Measurements from ENCODE around the gene SLC15A3. TPM values are rescaled to one million over a fixed set of nuclear protein-coding genes. Genes with fewer than 3 reads are reported as not detected.

SLC15A3 gene
- total and polyA plus RNA-seq, 4 donors, result 9.0 to 20.9 (median 16.3) TPM

GRCh38 chr11:60916669-60917206 is 35.2 kb downstream of the SLC15A3 start:
- TF ChIP-seq FOXA2 (IDR thresholded peaks at IDR 0.05) (no peak), GABPA (IDR thresholded peaks at IDR 0.05 in 1 of 2, conservative IDR thresholded peaks at IDR 0.05 in 1 of 2) (no peak), HNF4A (conservative IDR thresholded peaks at IDR 0.05) (no peak), JUND (IDR thresholded peaks at IDR 0.05) (no peak), MAX (IDR thresholded peaks at IDR 0.05) (no peak), EGR1 (IDR thresholded peaks at IDR 0.05; ENCODE audit: low read depth in 2 of 2) (no peak), YY1 (IDR thresholded peaks at IDR 0.05) (no peak), HNF4G (IDR thresholded peaks at IDR 0.05) (no peak), FOXA1 (IDR thresholded peaks at IDR 0.05) (no peak), TAF1 (conservative IDR thresholded peaks at IDR 0.05) (no peak), RAD21 (IDR thresholded peaks at IDR 0.05) (no peak), SP1 (IDR thresholded peaks at IDR 0.05) (no peak), RXRA (IDR thresholded peaks at IDR 0.05) (no peak)
- TF ChIP-seq, protein P1, sequence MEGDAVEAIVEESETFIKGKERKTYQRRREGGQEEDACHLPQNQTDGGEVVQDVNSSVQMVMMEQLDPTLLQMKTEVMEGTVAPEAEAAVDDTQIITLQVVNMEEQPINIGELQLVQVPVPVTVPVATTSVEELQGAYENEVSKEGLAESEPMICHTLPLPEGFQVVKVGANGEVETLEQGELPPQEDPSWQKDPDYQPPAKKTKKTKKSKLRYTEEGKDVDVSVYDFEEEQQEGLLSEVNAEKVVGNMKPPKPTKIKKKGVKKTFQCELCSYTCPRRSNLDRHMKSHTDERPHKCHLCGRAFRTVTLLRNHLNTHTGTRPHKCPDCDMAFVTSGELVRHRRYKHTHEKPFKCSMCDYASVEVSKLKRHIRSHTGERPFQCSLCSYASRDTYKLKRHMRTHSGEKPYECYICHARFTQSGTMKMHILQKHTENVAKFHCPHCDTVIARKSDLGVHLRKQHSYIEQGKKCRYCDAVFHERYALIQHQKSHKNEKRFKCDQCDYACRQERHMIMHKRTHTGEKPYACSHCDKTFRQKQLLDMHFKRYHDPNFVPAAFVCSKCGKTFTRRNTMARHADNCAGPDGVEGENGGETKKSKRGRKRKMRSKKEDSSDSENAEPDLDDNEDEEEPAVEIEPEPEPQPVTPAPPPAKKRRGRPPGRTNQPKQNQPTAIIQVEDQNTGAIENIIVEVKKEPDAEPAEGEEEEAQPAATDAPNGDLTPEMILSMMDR (IDR thresholded peaks at IDR 0.05; ENCODE audit: low read depth, low read length, missing input control), result no peak
- TF ChIP-seq, protein P2, sequence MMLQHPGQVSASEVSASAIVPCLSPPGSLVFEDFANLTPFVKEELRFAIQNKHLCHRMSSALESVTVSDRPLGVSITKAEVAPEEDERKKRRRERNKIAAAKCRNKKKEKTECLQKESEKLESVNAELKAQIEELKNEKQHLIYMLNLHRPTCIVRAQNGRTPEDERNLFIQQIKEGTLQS (IDR thresholded peaks at IDR 0.05), result no peak
- TF ChIP-seq, protein P3, sequence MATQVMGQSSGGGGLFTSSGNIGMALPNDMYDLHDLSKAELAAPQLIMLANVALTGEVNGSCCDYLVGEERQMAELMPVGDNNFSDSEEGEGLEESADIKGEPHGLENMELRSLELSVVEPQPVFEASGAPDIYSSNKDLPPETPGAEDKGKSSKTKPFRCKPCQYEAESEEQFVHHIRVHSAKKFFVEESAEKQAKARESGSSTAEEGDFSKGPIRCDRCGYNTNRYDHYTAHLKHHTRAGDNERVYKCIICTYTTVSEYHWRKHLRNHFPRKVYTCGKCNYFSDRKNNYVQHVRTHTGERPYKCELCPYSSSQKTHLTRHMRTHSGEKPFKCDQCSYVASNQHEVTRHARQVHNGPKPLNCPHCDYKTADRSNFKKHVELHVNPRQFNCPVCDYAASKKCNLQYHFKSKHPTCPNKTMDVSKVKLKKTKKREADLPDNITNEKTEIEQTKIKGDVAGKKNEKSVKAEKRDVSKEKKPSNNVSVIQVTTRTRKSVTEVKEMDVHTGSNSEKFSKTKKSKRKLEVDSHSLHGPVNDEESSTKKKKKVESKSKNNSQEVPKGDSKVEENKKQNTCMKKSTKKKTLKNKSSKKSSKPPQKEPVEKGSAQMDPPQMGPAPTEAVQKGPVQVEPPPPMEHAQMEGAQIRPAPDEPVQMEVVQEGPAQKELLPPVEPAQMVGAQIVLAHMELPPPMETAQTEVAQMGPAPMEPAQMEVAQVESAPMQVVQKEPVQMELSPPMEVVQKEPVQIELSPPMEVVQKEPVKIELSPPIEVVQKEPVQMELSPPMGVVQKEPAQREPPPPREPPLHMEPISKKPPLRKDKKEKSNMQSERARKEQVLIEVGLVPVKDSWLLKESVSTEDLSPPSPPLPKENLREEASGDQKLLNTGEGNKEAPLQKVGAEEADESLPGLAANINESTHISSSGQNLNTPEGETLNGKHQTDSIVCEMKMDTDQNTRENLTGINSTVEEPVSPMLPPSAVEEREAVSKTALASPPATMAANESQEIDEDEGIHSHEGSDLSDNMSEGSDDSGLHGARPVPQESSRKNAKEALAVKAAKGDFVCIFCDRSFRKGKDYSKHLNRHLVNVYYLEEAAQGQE (IDR thresholded peaks at IDR 0.05), result no peak
- peaks cover 7 to 20% (median 16%) of the 10 kb centered on the region in 4 donors for H3K36me3 ChIP-seq (ENCODE audit: control insufficient read depth in 4 of 4, insufficient read depth in 3 of 4, low read depth in 1 of 4, low read length in 3 of 4)
- no peaks in the 10 kb centered on the region for H3K9me3 ChIP-seq (ENCODE audit: control insufficient read depth in 4 of 4, low read length in 3 of 4)
- no peak overlapping the region for H3K4me3 ChIP-seq (ENCODE audit: low read depth in 1 of 3, low read length in 3 of 3)
- H3K27ac ChIP-seq (ENCODE audit: low read depth in 1 of 2, low read length in 2 of 2), result no peak overlapping the region
- no peak overlapping the region for H3K9ac ChIP-seq (ENCODE audit: low read depth in 1 of 2, low read length in 2 of 2)
- peaks cover 6 to 23% (median 12%) of the 10 kb centered on the region in 4 donors for H3K4me1 ChIP-seq (ENCODE audit: control insufficient read depth in 4 of 4, insufficient read depth in 4 of 4, low read length in 3 of 4)
- DNase-seq (ENCODE audit: low spot score), result no peak
- WGBS, result 86% methylated on average over 3 of the region's 3 CpGs
- no peaks in the 10 kb centered on the region for H3K27me3 ChIP-seq (ENCODE audit: control insufficient read depth in 4 of 4, insufficient read depth in 4 of 4, low read length in 3 of 4)

GRCh38 chr11:60915248-60915914 is 36.6 kb downstream of the SLC15A3 start:
- Histone ChIP-seq H3K9ac (ENCODE audit: low read depth in 1 of 2, low read length in 2 of 2) (peak overlapping the region in 1 of 2 donors; percentile 30), H3K36me3 (ENCODE audit: control insufficient read depth in 4 of 4, insufficient read depth in 3 of 4, low read depth in 1 of 4, low read length in 3 of 4) (peaks cover 1 to 7% (median 6%) of the 10 kb centered on the region in 4 donors), H3K4me3 (ENCODE audit: low read depth in 1 of 3, low read length in 3 of 3) (peak overlapping the region in 2 of 3 donors; percentile 64 to 77), H3K9me3 (ENCODE audit: control insufficient read depth in 4 of 4, low read length in 3 of 4) (no peaks in the 10 kb centered on the region), H3K27ac (ENCODE audit: low read depth in 1 of 2, low read length in 2 of 2) (no peak overlapping the region), H3K4me1 (ENCODE audit: control insufficient read depth in 4 of 4, insufficient read depth in 4 of 4, low read length in 3 of 4) (peaks cover 6 to 23% (median 14%) of the 10 kb centered on the region in 4 donors), H3K27me3 (ENCODE audit: control insufficient read depth in 4 of 4, insufficient read depth in 4 of 4, low read length in 3 of 4) (no peaks in the 10 kb centered on the region)
- DNase-seq (ENCODE audit: low spot score), result no peak
- TF ChIP-seq YY1 (IDR thresholded peaks at IDR 0.05), result no peak
- TF ChIP-seq RAD21 (IDR thresholded peaks at IDR 0.05), result peak; percentile 27 to 30
- TF ChIP-seq TAF1 (conservative IDR thresholded peaks at IDR 0.05), result no peak
- TF ChIP-seq FOXA2 (IDR thresholded peaks at IDR 0.05), result no peak
- TF ChIP-seq JUND (IDR thresholded peaks at IDR 0.05), result no peak
- TF ChIP-seq, protein P3 (IDR thresholded peaks at IDR 0.05), result no peak
- no peak for TF ChIP-seq RXRA (IDR thresholded peaks at IDR 0.05)
- 45% methylated on average over 17 of the region's 17 CpGs for whole genome bisulfite sequencing
